ENCODE results near the gene TLR1.
A peak's percentile ranks its signal among the peaks of the same experiment; 100 is the strongest.

Gene TLR1

GRCh38 chr4:38788317-38788716, 16.3 kb downstream of the TLR1 start:
- Histone ChIP-seq H3K4me1 (ENCODE audit: control insufficient read depth in 1 of 2, insufficient read depth in 2 of 2, low read length in 2 of 2) (no peaks in the 10 kb centered on the region), H3K9ac (ENCODE audit: low read depth in 1 of 2, low read length in 2 of 2) (no peak overlapping the region), H3K36me3 (ENCODE audit: control insufficient read depth in 1 of 2, insufficient read depth in 2 of 2, low read length in 2 of 2) (no peaks in the 10 kb centered on the region), H3K4me3 (ENCODE audit: low read depth in 1 of 2, low read length in 2 of 2) (no peak overlapping the region), H3K27ac (ENCODE audit: low read depth, low read length) (no peak overlapping the region), H3K27me3 (ENCODE audit: control insufficient read depth in 1 of 2, insufficient read depth in 2 of 2, low read length in 2 of 2) (no peaks in the 10 kb centered on the region), H3K9me3 (ENCODE audit: control insufficient read depth in 1 of 2, low read length in 2 of 2) (no peaks in the 10 kb centered on the region)

GRCh38 chr4:38787693-38788092, 16.9 kb downstream of the TLR1 start:
- Histone ChIP-seq H3K9me3 (ENCODE audit: control insufficient read depth in 1 of 2, low read length in 2 of 2) (no peaks in the 10 kb centered on the region), H3K4me3 (ENCODE audit: low read depth in 1 of 2, low read length in 2 of 2) (no peak overlapping the region), H3K4me1 (ENCODE audit: control insufficient read depth in 1 of 2, insufficient read depth in 2 of 2, low read length in 2 of 2) (no peaks in the 10 kb centered on the region), H3K27ac (ENCODE audit: low read depth, low read length) (no peak overlapping the region), H3K27me3 (ENCODE audit: control insufficient read depth in 1 of 2, insufficient read depth in 2 of 2, low read length in 2 of 2) (no peaks in the 10 kb centered on the region), H3K9ac (ENCODE audit: low read depth in 1 of 2, low read length in 2 of 2) (no peak overlapping the region), H3K36me3 (ENCODE audit: control insufficient read depth in 1 of 2, insufficient read depth in 2 of 2, low read length in 2 of 2) (no peaks in the 10 kb centered on the region)

GRCh38 chr4:38785901-38786402, 18.6 kb downstream of the TLR1 start:
- no peak overlapping the region for H3K27ac ChIP-seq (ENCODE audit: low read depth, low read length)
- H3K9ac ChIP-seq (ENCODE audit: low read depth in 1 of 2, low read length in 2 of 2) = no peak overlapping the region
- no peak overlapping the region for H3K4me3 ChIP-seq (ENCODE audit: low read depth in 1 of 2, low read length in 2 of 2)
- H3K9me3 ChIP-seq (ENCODE audit: control insufficient read depth in 1 of 2, low read length in 2 of 2) = no peaks in the 10 kb centered on the region
- H3K4me1 ChIP-seq (ENCODE audit: control insufficient read depth in 1 of 2, insufficient read depth in 2 of 2, low read length in 2 of 2) = no peaks in the 10 kb centered on the region
- H3K36me3 ChIP-seq (ENCODE audit: control insufficient read depth in 1 of 2, insufficient read depth in 2 of 2, low read length in 2 of 2) = no peaks in the 10 kb centered on the region
- H3K27me3 ChIP-seq (ENCODE audit: control insufficient read depth in 1 of 2, insufficient read depth in 2 of 2, low read length in 2 of 2) = no peaks in the 10 kb centered on the region

- Histone ChIP-seq H3K27ac (ENCODE audit: low read depth, low read length) (no peak overlapping the region), H3K9ac (ENCODE audit: low read depth in 1 of 2, low read length in 2 of 2) (no peak overlapping the region), H3K27me3 (ENCODE audit: control insufficient read depth in 1 of 2, insufficient read depth in 2 of 2, low read length in 2 of 2) (no peaks in the 10 kb centered on the region), H3K4me1 (ENCODE audit: control insufficient read depth in 1 of 2, insufficient read depth in 2 of 2, low read length in 2 of 2) (no peaks in the 10 kb centered on the region), H3K36me3 (ENCODE audit: control insufficient read depth in 1 of 2, insufficient read depth in 2 of 2, low read length in 2 of 2) (no peaks in the 10 kb centered on the region), H3K9me3 (ENCODE audit: control insufficient read depth in 1 of 2, low read length in 2 of 2) (no peaks in the 10 kb centered on the region), H3K4me3 (ENCODE audit: low read depth in 1 of 2, low read length in 2 of 2) (no peak overlapping the region)
These were observed 19.4 kb downstream of the TLR1 start for GRCh38 chr4:38785041-38785790.

GRCh38 chr4:38784141-38784540, 20.4 kb downstream of the TLR1 start:
- Histone ChIP-seq H3K9ac (ENCODE audit: low read depth in 1 of 2, low read length in 2 of 2) (no peak overlapping the region), H3K27ac (ENCODE audit: low read depth, low read length) (no peak overlapping the region), H3K4me1 (ENCODE audit: control insufficient read depth in 1 of 2, insufficient read depth in 2 of 2, low read length in 2 of 2) (no peaks in the 10 kb centered on the region), H3K4me3 (ENCODE audit: low read depth in 1 of 2, low read length in 2 of 2) (no peak overlapping the region), H3K27me3 (ENCODE audit: control insufficient read depth in 1 of 2, insufficient read depth in 2 of 2, low read length in 2 of 2) (no peaks in the 10 kb centered on the region), H3K9me3 (ENCODE audit: control insufficient read depth in 1 of 2, low read length in 2 of 2) (no peaks in the 10 kb centered on the region), H3K36me3 (ENCODE audit: control insufficient read depth in 1 of 2, insufficient read depth in 2 of 2, low read length in 2 of 2) (no peaks in the 10 kb centered on the region)

GRCh38 chr4:38783109-38783460, 21.5 kb downstream of the TLR1 start:
- Histone ChIP-seq H3K4me1 (ENCODE audit: control insufficient read depth in 1 of 2, insufficient read depth in 2 of 2, low read length in 2 of 2) (no peaks in the 10 kb centered on the region), H3K9me3 (ENCODE audit: control insufficient read depth in 1 of 2, low read length in 2 of 2) (no peaks in the 10 kb centered on the region), H3K27me3 (ENCODE audit: control insufficient read depth in 1 of 2, insufficient read depth in 2 of 2, low read length in 2 of 2) (no peaks in the 10 kb centered on the region), H3K9ac (ENCODE audit: low read depth in 1 of 2, low read length in 2 of 2) (no peak overlapping the region), H3K36me3 (ENCODE audit: control insufficient read depth in 1 of 2, insufficient read depth in 2 of 2, low read length in 2 of 2) (no peaks in the 10 kb centered on the region), H3K27ac (ENCODE audit: low read depth, low read length) (no peak overlapping the region), H3K4me3 (ENCODE audit: low read depth in 1 of 2, low read length in 2 of 2) (no peak overlapping the region)

- Histone ChIP-seq H3K9me3 (ENCODE audit: control insufficient read depth in 1 of 2, low read length in 2 of 2) (no peaks in the 10 kb centered on the region), H3K9ac (ENCODE audit: low read depth in 1 of 2, low read length in 2 of 2) (no peak within 1 kb of the TSS), H3K36me3 (ENCODE audit: control insufficient read depth in 1 of 2, insufficient read depth in 2 of 2, low read length in 2 of 2) (no peaks in the 10 kb centered on the region), H3K4me3 (ENCODE audit: low read depth in 1 of 2, low read length in 2 of 2) (peak within 1 kb of the TSS in 1 of 2 donors; percentile 28), H3K27ac (ENCODE audit: low read depth, low read length) (no peak within 1 kb of the TSS), H3K27me3 (ENCODE audit: control insufficient read depth in 1 of 2, insufficient read depth in 2 of 2, low read length in 2 of 2) (no peaks in the 10 kb centered on the region), H3K4me1 (ENCODE audit: control insufficient read depth in 1 of 2, insufficient read depth in 2 of 2, low read length in 2 of 2) (no peaks in the 10 kb centered on the region)
These were observed 22.0 kb downstream of the TLR1 start, which contains the start of gene TLR10 for GRCh38 chr4:38782452-38783108. TLR10 (minus strand) TSS chr4:38782990; CDS start chr4:38775590, 7,400 bp downstream.

GRCh38 chr4:38781854-38782261, 22.7 kb downstream of the TLR1 start:
- H3K36me3 ChIP-seq (ENCODE audit: control insufficient read depth in 1 of 2, insufficient read depth in 2 of 2, low read length in 2 of 2) = no peaks in the 10 kb centered on the region
- no peak overlapping the region for H3K9ac ChIP-seq (ENCODE audit: low read depth in 1 of 2, low read length in 2 of 2)
- H3K4me3 ChIP-seq (ENCODE audit: low read depth in 1 of 2, low read length in 2 of 2) = no peak overlapping the region
- H3K9me3 ChIP-seq (ENCODE audit: control insufficient read depth in 1 of 2, low read length in 2 of 2) = no peaks in the 10 kb centered on the region
- H3K27ac ChIP-seq (ENCODE audit: low read depth, low read length) = no peak overlapping the region
- H3K4me1 ChIP-seq (ENCODE audit: control insufficient read depth in 1 of 2, insufficient read depth in 2 of 2, low read length in 2 of 2) = no peaks in the 10 kb centered on the region
- H3K27me3 ChIP-seq (ENCODE audit: control insufficient read depth in 1 of 2, insufficient read depth in 2 of 2, low read length in 2 of 2) = no peaks in the 10 kb centered on the region

GRCh38 chr4:38780833-38781484, 23.6 kb downstream of the TLR1 start:
- H3K4me3 ChIP-seq (ENCODE audit: low read depth in 1 of 2, low read length in 2 of 2) = no peak overlapping the region
- no peaks in the 10 kb centered on the region for H3K27me3 ChIP-seq (ENCODE audit: control insufficient read depth in 1 of 2, insufficient read depth in 2 of 2, low read length in 2 of 2)
- no peaks in the 10 kb centered on the region for H3K4me1 ChIP-seq (ENCODE audit: control insufficient read depth in 1 of 2, insufficient read depth in 2 of 2, low read length in 2 of 2)
- no peak overlapping the region for H3K27ac ChIP-seq (ENCODE audit: low read depth, low read length)
- H3K36me3 ChIP-seq (ENCODE audit: control insufficient read depth in 1 of 2, insufficient read depth in 2 of 2, low read length in 2 of 2) = no peaks in the 10 kb centered on the region
- H3K9ac ChIP-seq (ENCODE audit: low read depth in 1 of 2, low read length in 2 of 2) = no peak overlapping the region
- H3K9me3 ChIP-seq (ENCODE audit: control insufficient read depth in 1 of 2, low read length in 2 of 2) = no peaks in the 10 kb centered on the region

- H3K4me3 ChIP-seq (ENCODE audit: low read depth in 1 of 2, low read length in 2 of 2) = no peak overlapping the region
- no peaks in the 10 kb centered on the region for H3K36me3 ChIP-seq (ENCODE audit: control insufficient read depth in 1 of 2, insufficient read depth in 2 of 2, low read length in 2 of 2)
- no peak overlapping the region for H3K9ac ChIP-seq (ENCODE audit: low read depth in 1 of 2, low read length in 2 of 2)
- H3K27ac ChIP-seq (ENCODE audit: low read depth, low read length) = no peak overlapping the region
- H3K27me3 ChIP-seq (ENCODE audit: control insufficient read depth in 1 of 2, insufficient read depth in 2 of 2, low read length in 2 of 2) = no peaks in the 10 kb centered on the region
- H3K4me1 ChIP-seq (ENCODE audit: control insufficient read depth in 1 of 2, insufficient read depth in 2 of 2, low read length in 2 of 2) = no peaks in the 10 kb centered on the region
- no peaks in the 10 kb centered on the region for H3K9me3 ChIP-seq (ENCODE audit: control insufficient read depth in 1 of 2, low read length in 2 of 2)
These were observed 24.8 kb downstream of the TLR1 start for GRCh38 chr4:38779790-38780189.
